IgD-negative memory B cell (primary cell): ENCODE results near the gene IL31RA. TPM values are rescaled to one million over a fixed set of nuclear protein-coding genes. Genes with fewer than 3 reads are reported as not detected.
A peak's percentile ranks its signal among the peaks of the same experiment; 100 is the strongest.

ENCODE experiments used
- H3K27ac Mint-ChIP-seq, 3 donors: one replicate each; pipeline ENCODE4 v1.8.0; 2020 to 2022; ENCODE audit warnings: mild to moderate bottlenecking in 3 of 3, mixed read lengths in 3 of 3, moderate library complexity in 1 of 3
- H3K27me3 Mint-ChIP-seq: one replicate; pipeline ENCODE4 v1.8.0; 2021; ENCODE audit warnings: mixed read lengths
- H3K36me3 Mint-ChIP-seq: one replicate; pipeline ENCODE4 v1.8.0; 2020; ENCODE audit warnings: mild to moderate bottlenecking, mixed read lengths
- H3K4me1 Mint-ChIP-seq, 3 donors: one replicate each; pipeline ENCODE4 v1.8.0; 2020 to 2022; ENCODE audit warnings: mixed read lengths in 3 of 3, mild to moderate bottlenecking in 1 of 3
- H3K4me3 Mint-ChIP-seq, 4 donors: one replicate each; pipeline ENCODE4 v1.8.0; 2020 to 2022; ENCODE audit warnings: mild to moderate bottlenecking in 4 of 4, mixed read lengths in 4 of 4, moderate library complexity in 3 of 4
- H3K9me3 Mint-ChIP-seq, 3 donors: one replicate each; pipeline ENCODE4 v1.8.0; 2020 to 2021; ENCODE audit warnings: mixed read lengths in 3 of 3, mild to moderate bottlenecking in 1 of 3
- polyA plus RNA-seq: library from polyadenylated mRNA; unstranded; fragments of 300-500 nt; fragmentation: Illumina TruSeq; gene quantifications from one replicate; pipeline ENCODE4 v1.2.3, GENCODE V29; 2021

IL31RA gene
- polyA plus RNA-seq, 1 donor from 2014 or later: not detected

GRCh38 chr5:55852503-55852902 lies 1.3 kb downstream of the IL31RA start:
- Mint-ChIP-seq H3K9me3 (peaks cover 0 to 1% (median 0%) of the 10 kb centered on the region in 3 donors), H3K27me3 (peaks cover 13% of the 10 kb centered on the region), H3K36me3 (no peaks in the 10 kb centered on the region), H3K4me3 (no peak overlapping the region), H3K27ac (no peak overlapping the region), H3K4me1 (no peaks in the 10 kb centered on the region)

GRCh38 chr5:55853041-55853670 lies 2.0 kb downstream of the IL31RA start:
- no peaks in the 10 kb centered on the region for H3K4me1 Mint-ChIP-seq
- peaks cover 0 to 1% (median 0%) of the 10 kb centered on the region in 3 donors for H3K9me3 Mint-ChIP-seq
- H3K4me3 Mint-ChIP-seq: no peak overlapping the region
- H3K36me3 Mint-ChIP-seq: no peaks in the 10 kb centered on the region
- H3K27me3 Mint-ChIP-seq: peaks cover 12% of the 10 kb centered on the region
- no peak overlapping the region for H3K27ac Mint-ChIP-seq

- no peak overlapping the region for H3K27ac Mint-ChIP-seq
- no peaks in the 10 kb centered on the region for H3K9me3 Mint-ChIP-seq
- no peak overlapping the region for H3K4me3 Mint-ChIP-seq
- H3K36me3 Mint-ChIP-seq: no peaks in the 10 kb centered on the region
- H3K27me3 Mint-ChIP-seq: peaks cover 12% of the 10 kb centered on the region
- no peaks in the 10 kb centered on the region for H3K4me1 Mint-ChIP-seq
Observed at GRCh38 chr5:55853818-55854217, 2.7 kb downstream of the IL31RA start.

- H3K27me3 Mint-ChIP-seq: peaks cover 13% of the 10 kb centered on the region
- H3K4me3 Mint-ChIP-seq: no peak overlapping the region
- H3K4me1 Mint-ChIP-seq: no peaks in the 10 kb centered on the region
- H3K27ac Mint-ChIP-seq: no peak overlapping the region
- H3K36me3 Mint-ChIP-seq: no peaks in the 10 kb centered on the region
- no peaks in the 10 kb centered on the region for H3K9me3 Mint-ChIP-seq
Observed at GRCh38 chr5:55855509-55855908, 4.4 kb downstream of the IL31RA start.

- Mint-ChIP-seq H3K27ac (no peak overlapping the region), H3K27me3 (peaks cover 11% of the 10 kb centered on the region), H3K4me1 (no peaks in the 10 kb centered on the region), H3K36me3 (no peaks in the 10 kb centered on the region), H3K9me3 (peaks cover 0 to 4% (median 0%) of the 10 kb centered on the region in 3 donors), H3K4me3 (no peak overlapping the region)
Observed at GRCh38 chr5:55856516-55857246, 5.5 kb downstream of the IL31RA start.

- Mint-ChIP-seq H3K4me1 (no peaks in the 10 kb centered on the region), H3K27me3 (peaks cover 9% of the 10 kb centered on the region), H3K9me3 (peaks cover 0 to 4% (median 0%) of the 10 kb centered on the region in 3 donors), H3K4me3 (no peak overlapping the region), H3K27ac (no peak overlapping the region), H3K36me3 (no peaks in the 10 kb centered on the region)
Observed at GRCh38 chr5:55857247-55857640, 6.1 kb downstream of the IL31RA start.

- Mint-ChIP-seq H3K27me3 (peaks cover 9% of the 10 kb centered on the region), H3K4me1 (no peaks in the 10 kb centered on the region), H3K9me3 (peaks cover 0 to 4% (median 0%) of the 10 kb centered on the region in 3 donors), H3K36me3 (no peaks in the 10 kb centered on the region), H3K4me3 (no peak overlapping the region), H3K27ac (no peak overlapping the region)
Observed at GRCh38 chr5:55858104-55858503, 6.9 kb downstream of the IL31RA start.

- H3K27me3 Mint-ChIP-seq: peaks cover 8% of the 10 kb centered on the region
- no peak overlapping the region for H3K4me3 Mint-ChIP-seq
- no peaks in the 10 kb centered on the region for H3K36me3 Mint-ChIP-seq
- no peak overlapping the region for H3K27ac Mint-ChIP-seq
- H3K4me1 Mint-ChIP-seq: no peaks in the 10 kb centered on the region
- H3K9me3 Mint-ChIP-seq: peaks cover 0 to 4% (median 0%) of the 10 kb centered on the region in 3 donors
Observed at GRCh38 chr5:55860288-55860687, 9.1 kb downstream of the IL31RA start.

- H3K4me3 Mint-ChIP-seq: no peak overlapping the region
- H3K27ac Mint-ChIP-seq: no peak overlapping the region
- no peaks in the 10 kb centered on the region for H3K4me1 Mint-ChIP-seq
- peaks cover 8% of the 10 kb centered on the region for H3K27me3 Mint-ChIP-seq
- no peaks in the 10 kb centered on the region for H3K36me3 Mint-ChIP-seq
- H3K9me3 Mint-ChIP-seq: peaks cover 0 to 4% (median 0%) of the 10 kb centered on the region in 3 donors
Observed at GRCh38 chr5:55860709-55861108, 9.6 kb downstream of the IL31RA start.

GRCh38 chr5:55864606-55865541 lies 13.7 kb downstream of the IL31RA start:
- peak overlapping the region in 1 of 3 donors; percentile 15 for H3K27ac Mint-ChIP-seq
- H3K4me3 Mint-ChIP-seq: no peak overlapping the region
- H3K27me3 Mint-ChIP-seq: peaks cover 2% of the 10 kb centered on the region
- H3K4me1 Mint-ChIP-seq: no peaks in the 10 kb centered on the region
- no peaks in the 10 kb centered on the region for H3K36me3 Mint-ChIP-seq
- peaks cover 0 to 4% (median 0%) of the 10 kb centered on the region in 3 donors for H3K9me3 Mint-ChIP-seq

GRCh38 chr5:55865831-55866230 lies 14.7 kb downstream of the IL31RA start:
- H3K27me3 Mint-ChIP-seq: peaks cover 2% of the 10 kb centered on the region
- H3K27ac Mint-ChIP-seq: peak overlapping the region in 1 of 3 donors; percentile 15
- H3K4me1 Mint-ChIP-seq: no peaks in the 10 kb centered on the region
- H3K9me3 Mint-ChIP-seq: peaks cover 0 to 1% (median 0%) of the 10 kb centered on the region in 3 donors
- H3K4me3 Mint-ChIP-seq: no peak overlapping the region
- no peaks in the 10 kb centered on the region for H3K36me3 Mint-ChIP-seq

GRCh38 chr5:55866485-55866884 lies 15.3 kb downstream of the IL31RA start:
- Mint-ChIP-seq H3K4me3 (no peak overlapping the region), H3K9me3 (no peaks in the 10 kb centered on the region), H3K4me1 (no peaks in the 10 kb centered on the region), H3K27ac (no peak overlapping the region), H3K36me3 (no peaks in the 10 kb centered on the region), H3K27me3 (peaks cover 2% of the 10 kb centered on the region)

GRCh38 chr5:55866934-55867333 lies 15.8 kb downstream of the IL31RA start:
- H3K27me3 Mint-ChIP-seq: no peaks in the 10 kb centered on the region
- no peak overlapping the region for H3K4me3 Mint-ChIP-seq
- H3K27ac Mint-ChIP-seq: no peak overlapping the region
- H3K36me3 Mint-ChIP-seq: no peaks in the 10 kb centered on the region
- H3K4me1 Mint-ChIP-seq: no peaks in the 10 kb centered on the region
- no peaks in the 10 kb centered on the region for H3K9me3 Mint-ChIP-seq

- H3K36me3 Mint-ChIP-seq: no peaks in the 10 kb centered on the region
- no peak overlapping the region for H3K27ac Mint-ChIP-seq
- peaks cover 0 to 2% (median 0%) of the 10 kb centered on the region in 3 donors for H3K9me3 Mint-ChIP-seq
- no peaks in the 10 kb centered on the region for H3K27me3 Mint-ChIP-seq
- H3K4me3 Mint-ChIP-seq: no peak overlapping the region
- H3K4me1 Mint-ChIP-seq: no peaks in the 10 kb centered on the region
Observed at GRCh38 chr5:55868846-55869245, 17.7 kb downstream of the IL31RA start.

GRCh38 chr5:55869847-55870246 lies 18.7 kb downstream of the IL31RA start:
- no peaks in the 10 kb centered on the region for H3K36me3 Mint-ChIP-seq
- H3K27me3 Mint-ChIP-seq: no peaks in the 10 kb centered on the region
- no peaks in the 10 kb centered on the region for H3K4me1 Mint-ChIP-seq
- no peak overlapping the region for H3K27ac Mint-ChIP-seq
- peaks cover 0 to 2% (median 0%) of the 10 kb centered on the region in 3 donors for H3K9me3 Mint-ChIP-seq
- H3K4me3 Mint-ChIP-seq: no peak overlapping the region
